ENCODE data around the gene MAT2B.
A peak's percentile ranks its signal among the peaks of the same experiment; 100 is the strongest.

The MAT2B gene

DNA sequence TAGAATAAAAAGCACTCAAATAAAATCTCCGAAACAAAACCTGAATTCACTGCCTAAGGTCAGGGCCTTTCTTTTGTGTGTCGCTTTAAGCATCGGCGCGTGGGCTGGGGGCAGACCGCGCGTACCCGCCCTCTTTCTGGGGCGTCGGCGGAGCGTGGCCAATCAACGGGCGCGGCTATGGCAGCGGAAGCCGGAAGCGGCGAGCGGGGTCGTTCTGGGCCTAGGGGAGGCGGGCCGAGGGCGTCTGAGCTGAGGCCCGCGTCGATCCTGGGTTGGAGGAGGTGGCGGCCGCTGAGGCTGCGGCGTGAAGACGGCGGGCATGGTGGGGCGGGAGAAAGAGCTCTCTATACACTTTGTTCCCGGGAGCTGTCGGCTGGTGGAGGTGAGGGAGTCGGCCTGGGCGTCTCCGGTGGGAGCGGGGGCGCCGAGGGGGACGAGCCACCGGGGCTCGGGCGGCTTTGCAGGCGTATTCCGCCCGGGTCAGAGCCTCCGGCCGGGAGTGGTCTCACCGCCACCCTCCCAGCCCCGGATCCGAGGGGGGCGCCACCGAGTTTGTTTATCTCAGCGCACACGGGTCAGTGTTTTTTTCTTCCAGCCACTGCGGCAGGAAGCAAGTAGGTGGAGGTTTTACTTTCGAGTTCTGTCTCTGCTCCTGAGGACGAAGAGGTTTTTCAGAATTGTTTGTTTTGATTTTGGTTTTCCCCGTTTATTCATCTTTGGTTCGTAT, at the start of gene MAT2B:
MAT2B (plus strand) TSS at position 252 of the 727 bp plus-strand sequence; CDS start at position 320, 68 bp downstream.
- peak; percentile 71 for DNase-seq

DNA sequence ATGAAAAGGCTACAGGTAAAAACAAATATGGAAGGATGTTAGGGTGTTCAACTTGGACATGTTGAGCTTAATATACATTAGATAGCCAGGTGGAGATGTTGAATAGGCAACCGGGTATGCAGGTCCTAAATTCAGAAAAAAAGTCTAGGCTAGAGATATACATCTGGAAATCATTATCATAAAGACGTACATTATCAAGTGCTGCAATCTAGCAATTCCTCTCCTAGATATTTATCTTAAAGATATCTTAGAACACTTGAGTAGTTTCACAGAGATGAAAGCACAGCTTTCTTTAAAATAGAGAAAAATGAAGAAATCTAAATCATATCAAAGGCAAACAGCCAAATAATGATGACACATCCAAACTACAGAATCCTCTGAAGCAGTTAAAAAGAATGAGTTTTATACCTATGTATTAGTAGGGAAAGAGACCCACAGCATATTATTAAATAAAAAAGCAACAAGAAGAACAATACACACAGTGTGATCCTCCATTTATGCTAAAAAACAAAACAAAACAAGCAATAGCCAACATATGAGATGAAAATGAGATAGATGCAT, 49.3 kb upstream of the MAT2B start:
- DNase-seq: no peak

DNA sequence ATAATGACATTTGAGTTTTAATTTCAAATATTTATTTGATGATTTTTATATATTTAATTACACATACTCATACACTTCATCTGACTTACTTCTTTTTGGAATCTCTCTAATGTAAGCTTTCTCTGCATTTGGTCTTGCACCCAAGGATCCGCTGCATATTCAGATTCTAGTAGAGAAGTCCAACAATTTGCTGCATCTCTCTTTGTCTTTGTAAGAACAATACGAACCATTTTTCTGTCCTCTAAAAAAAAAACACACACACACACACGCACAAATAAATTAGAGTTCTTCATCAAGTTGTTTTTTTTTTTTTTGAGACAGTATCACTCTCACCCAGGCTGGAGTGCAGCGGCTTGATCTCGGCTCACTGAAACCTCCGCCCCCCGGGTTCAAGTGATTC, 48.6 kb upstream of the MAT2B start:
- no peak for DNase-seq

DNA sequence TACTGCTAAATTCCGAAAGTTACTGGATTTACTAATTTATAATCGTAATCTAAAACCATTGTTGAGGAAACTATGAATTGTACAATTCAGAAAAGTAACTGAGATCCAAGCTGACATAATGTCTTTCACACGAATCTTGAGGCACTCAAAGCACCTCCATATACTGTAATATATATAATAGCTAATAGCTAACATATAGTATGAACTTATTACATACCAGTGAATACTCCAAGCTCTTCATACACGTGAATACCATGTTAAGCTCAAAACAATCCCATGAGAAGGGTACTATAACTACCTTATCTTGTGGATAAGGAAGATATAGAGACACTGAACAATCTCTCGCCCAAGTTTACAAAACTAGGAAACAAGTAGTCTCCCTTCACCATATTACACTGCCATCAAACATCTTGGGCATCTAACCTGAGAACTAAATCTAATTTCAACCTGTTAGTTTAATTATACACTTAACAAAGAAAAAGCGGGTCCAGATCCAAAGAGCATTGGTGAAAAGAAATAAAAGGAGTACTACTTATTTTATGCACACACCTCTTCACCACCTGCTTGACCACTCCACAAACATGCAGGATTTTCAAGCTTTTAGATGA, 46.5 kb upstream of the MAT2B start:
- DNase-seq: no peak

DNA sequence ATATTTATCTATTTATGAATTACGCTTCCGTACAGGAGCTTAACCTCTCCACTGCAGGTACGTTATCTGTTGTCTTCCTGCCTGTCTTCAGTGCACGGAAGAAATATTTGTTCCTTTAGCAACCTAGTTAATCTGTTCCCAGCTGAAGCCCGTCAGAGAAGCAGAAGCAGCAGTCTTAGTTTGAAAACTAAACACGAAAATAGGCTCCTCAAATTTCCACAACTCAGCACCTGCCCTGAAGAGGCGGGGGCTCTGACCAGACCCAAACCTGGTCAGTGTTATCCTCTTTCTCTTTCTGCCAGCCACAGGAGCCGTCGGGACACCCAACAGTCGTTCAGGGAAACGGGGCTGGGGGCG, 46.0 kb upstream of the MAT2B start:
- no peak for DNase-seq

DNA sequence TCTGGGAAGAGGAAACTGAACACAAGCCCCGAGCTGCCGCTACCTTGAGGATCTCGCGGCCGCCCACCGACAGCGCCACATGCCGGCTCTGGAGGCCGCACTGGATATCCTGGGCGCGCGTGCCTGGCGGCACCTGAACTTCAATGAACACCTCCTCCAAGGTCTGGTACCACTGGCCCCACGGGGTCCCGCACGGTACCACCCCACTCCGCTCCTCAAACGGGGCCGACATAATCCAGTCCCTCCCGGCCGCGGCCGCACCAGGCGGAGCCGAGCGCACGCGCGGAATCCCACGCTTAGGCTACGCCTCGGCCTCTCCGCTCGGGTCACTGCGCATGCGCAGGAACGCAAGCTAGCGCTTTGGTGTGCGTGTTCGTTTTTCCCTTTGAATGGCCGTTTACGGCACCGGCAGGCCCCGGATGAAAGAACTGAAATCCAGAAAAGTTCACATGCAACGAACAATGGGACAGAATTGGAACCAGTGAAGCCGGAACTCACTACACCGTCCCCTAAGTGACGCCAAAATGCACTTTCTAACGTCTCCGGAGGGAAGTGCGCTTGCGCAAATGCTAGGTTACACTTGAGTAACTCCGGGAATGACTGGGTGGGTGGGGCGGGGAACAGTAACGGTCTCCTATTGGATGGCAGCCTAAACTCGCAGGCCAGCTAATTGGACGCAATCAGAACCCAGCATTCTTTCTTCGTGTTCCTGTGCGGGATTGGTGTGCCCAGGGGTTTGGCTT, 45.4 kb upstream of the MAT2B start, which contains the start of gene NUDCD2:
NUDCD2 (minus strand) TSS at position 284 of the 743 bp plus-strand sequence; CDS start at position 232, 52 bp downstream.
- peak; percentile 93 for DNase-seq

DNA sequence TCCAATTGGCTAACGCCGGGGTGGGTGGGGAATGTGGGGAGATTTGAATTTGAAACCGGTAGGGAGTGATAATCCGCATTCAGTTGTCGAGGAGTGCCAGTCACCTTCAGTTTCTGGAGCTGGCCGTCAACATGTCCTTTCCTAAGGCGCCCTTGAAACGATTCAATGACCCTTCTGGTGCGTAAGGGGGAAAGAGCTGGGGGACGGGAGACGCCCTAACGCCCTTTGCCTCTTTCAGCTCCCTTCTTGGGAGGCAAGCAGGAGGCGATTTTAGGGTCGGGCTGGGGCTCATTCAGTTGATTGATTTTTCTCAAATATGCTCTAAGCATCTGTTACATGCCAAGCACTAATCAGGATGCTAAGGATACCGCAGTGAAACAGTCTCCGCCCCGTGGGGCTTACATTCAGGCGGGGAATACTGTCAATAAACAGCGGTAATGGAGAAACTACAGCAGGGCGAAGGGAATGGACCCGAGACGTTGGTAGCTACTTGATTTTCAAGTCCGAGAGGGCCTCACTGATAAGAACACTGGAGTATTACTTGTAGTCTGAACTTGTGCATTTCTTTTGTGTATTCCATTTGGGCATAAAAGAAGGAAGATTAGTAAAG, 44.8 kb upstream of the MAT2B start, which contains the start of gene HMMR:
HMMR (plus strand) TSS at position 71 of the 610 bp plus-strand sequence; CDS start at position 132, 61 bp downstream.
- DNase-seq: peak; percentile 33

DNA sequence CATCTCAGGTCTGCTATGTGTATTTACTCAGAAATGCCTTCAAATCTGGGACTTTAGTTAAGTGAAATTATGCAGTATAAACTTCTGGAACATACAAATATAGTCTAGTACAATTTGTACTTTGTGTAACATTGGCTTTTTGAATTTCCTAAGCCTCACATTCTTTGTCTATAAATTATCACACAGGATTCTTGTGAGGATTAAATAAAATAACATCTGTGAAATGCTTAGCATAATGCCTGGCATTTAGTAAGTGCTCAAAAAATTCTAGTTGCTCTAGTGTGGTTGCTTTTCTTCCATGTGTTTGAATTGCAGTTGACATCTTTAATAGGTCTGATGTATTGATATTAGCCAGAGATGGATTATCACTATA, 42.4 kb upstream of the MAT2B start:
- DNase-seq: no peak

DNA sequence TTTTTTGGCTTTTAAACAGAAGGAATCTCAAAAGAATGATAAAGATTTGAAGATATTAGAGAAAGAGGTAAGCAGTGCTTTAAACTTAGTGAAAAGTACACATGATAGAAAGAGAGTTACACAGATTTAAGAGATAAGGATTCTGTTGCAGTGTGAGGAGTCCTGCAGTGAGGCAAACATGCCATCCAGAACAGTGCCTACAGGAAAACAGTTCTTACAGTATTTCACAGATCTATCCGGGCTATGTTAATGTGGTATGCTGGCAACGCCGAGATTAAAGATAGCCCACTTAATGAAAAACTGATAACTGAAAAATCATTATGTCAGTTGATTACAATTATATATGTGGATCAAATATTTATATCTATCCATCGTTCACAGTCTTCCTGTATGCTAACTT, 37.7 kb upstream of the MAT2B start:
- DNase-seq: no peak

DNA sequence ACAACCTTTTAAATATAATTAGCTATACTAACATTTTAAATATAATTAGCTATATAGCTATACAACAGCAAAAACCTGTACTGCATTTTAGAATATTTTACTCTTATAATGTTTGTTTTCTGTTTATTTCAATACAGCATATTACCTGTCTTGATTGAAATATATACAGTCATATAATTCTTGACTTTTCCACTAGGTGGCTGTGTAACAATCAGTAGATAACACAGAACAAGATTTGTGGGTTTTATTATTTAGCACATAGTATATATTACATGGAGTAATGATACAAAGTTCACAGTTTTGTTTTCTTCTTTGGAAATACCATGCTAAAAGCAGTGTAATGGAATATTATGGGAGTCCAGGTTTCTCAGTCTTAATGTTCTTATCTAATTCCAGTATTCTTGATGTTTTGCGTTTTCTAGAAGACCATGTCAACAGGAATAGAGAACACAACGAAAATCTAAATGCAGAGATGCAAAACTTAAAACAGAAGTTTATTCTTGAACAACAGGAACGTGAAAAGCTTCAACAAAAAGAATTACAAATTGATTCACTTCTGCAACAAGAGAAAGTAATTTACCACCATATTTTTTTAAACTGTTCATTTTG, 31.7 kb upstream of the MAT2B start:
- DNase-seq: no peak

DNA sequence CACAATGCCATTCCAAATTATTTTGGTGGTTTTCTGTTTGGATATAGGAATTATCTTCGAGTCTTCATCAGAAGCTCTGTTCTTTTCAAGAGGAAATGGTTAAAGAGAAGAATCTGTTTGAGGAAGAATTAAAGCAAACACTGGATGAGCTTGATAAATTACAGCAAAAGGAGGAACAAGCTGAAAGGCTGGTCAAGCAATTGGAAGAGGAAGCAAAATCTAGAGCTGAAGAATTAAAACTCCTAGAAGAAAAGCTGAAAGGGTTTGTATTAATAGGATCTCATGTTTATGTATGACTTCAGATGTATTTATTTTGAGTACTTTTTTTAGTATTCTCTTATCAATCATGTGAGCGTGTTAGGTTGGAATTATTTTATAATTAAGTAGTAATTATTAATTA, 30.0 kb upstream of the MAT2B start:
- DNase-seq: no peak

DNA sequence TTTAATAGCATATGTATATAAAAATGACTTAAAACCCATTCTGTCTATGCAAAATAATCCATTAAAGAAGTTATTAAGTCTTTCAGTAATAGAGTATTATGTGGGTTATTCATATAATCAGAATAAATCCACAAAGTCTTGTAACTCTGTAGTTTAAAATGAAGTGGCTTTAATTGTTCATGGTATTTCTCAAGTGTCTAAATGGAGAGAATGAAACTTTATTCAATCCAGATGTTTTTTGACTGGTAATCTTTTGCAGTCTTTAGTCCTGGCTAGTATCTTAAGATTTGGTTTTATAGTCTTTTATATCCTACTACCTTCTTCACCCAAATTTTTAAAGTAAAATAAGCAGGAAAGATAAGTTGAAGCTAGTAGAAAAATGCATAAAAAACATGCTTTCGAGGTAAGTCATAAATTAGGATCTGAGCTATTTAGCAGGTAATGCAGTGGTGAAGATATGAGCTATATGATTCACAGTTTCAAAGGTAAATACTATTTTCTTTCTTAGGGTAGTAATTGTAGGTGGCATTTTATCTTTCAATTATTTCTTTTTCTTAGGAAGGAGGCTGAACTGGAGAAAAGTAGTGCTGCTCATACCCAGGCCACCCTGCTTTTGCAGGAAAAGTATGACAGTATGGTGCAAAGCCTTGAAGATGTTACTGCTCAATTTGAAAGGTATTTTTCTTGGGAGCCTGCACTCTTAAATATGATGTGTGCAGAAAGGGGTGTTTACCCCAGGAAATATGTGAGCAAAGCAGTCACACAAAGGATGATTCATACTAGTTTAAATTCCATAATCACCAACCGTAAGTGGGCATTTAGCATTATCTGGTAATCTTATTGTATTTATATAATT, 27.1 kb upstream of the MAT2B start:
- DNase-seq: no peak

DNA sequence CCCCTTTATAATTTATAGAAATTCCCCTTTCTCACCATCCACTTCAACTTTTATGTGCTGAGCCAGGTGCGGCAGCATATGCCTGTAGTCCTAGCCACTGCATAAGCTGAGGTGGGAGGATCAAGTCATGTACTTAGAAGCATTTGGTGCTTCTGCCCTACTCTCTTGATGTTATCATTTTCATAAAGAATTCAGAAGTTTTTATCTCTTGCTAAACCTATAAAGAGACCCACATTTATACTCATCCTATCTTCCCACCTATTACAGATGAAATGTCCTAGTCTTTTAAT, 26.5 kb upstream of the MAT2B start:
- no peak for DNase-seq

DNA sequence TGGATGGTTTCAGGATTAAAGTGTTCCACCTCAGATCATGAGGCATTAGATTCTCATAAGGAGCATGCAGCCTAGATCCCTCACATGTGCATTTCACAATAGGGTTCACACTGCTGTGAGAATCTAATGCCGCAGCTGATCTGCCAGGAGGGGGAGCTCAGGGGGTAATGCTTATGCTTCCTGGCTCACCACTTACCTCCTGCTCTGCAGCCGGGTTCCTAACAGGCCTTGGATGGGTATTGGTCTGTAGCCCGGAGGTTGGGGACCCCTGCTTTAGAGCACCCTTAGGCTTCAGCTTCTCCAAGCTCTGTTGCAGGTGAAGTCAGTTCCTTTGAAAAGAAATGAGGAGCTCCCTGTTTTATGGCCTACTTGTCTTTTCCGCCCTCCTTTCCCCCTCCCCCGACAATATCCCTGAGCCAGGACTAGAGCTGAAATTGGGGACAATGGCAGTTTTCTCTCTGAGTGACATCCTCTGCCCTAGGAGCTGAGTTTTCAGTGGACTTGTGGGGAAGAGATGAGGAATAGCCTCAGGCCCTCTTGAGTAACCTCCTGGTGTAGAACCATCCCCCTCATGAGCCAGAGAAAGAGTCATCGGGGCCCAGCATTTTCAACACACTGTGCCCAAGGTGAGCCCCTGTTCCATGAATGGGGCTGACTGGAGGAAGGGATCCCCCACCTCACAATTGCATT, 16.2 kb upstream of the MAT2B start:
- no peak for DNase-seq

DNA sequence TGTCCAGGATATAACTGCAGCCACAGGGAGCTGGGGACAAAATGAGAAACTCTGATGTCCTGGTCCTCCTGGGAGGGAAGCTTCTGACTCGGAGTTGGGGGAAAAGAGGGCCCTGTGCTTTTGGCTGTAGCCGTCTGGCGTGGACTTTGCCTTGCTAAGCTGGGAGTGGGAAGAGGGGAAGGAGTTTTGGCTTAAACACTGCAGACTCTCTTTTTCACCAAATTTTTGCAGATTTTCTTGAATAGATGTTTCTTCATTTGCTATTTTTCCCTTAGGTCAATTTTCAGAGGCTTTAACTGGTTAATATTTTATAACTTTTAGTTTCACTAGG, 15.7 kb upstream of the MAT2B start:
- no peak for DNase-seq

DNA sequence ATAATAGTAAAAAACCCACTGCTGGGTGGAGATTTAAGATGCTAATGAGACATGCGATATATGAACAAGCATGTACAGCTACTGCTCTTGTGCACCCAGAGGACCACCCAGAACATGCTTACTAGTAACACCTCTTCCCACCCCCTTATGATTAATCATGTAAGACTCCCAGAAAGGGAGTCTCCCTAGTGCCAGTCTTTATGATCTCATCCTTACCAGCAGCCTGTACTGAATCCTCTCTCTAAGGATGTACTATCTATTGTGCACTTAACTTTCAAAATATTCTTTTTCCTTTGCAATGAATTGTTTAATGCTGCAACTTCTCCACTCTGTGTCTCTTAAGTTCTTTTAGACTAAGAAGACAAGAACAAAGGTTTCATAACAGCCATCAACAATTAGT, 9.1 kb upstream of the MAT2B start:
- DNase-seq: no peak

DNA sequence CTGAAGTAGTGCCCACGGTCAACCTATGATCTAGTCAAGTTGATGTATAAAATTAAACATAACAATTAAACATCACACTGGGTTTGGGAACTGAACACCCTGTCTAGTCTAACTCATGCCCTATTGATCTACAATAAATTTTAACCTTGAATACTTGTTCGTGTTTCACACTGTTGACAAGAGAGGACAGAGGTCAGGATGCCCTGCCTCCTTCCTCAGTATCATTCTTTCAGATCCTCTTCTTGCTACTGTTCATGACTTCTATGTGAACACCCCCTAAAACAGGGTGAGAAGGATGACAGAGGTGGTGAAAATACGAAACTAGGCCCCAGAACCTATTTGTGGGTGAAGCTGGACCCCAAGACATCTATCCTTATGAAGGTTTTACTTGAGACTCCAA, 8.1 kb upstream of the MAT2B start:
- DNase-seq: no peak

DNA sequence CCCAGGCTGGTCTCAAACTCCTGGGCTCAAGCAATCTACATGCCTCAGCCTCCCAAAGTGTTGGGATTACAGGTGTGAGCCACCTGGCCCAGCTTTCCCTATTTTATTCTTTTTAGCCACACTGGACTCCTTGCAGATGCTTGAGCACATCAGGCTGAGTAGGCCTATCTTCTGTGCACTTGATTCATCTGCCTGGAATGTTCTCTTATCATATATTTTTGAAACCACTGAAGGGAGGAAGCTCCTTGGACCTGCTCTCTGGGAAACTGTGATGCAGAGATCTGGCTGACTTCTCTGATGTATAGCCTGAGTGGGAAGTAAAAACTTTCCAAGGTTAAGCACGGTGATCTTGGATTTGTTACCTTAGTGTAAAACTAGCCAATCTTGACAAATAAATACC, 6.5 kb upstream of the MAT2B start:
- no peak for DNase-seq

DNA sequence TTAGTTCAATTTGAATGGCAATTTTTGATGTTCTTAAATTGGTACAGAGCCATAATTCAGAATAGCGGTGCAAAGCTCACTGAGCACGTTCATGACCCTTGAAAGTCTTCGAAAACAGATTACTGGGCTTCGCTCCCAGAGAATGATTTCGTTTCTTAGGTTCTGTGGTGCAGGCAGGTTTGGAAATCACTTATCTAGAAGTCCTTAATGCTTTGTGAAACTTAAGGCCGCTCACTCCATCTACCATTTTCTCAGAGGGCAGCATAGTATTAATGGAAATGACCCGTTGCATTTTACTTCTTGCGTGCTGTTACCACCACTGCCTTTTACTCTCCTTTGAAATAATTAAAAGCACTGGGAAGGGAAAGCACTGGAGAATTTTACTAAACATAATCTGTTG, 2.9 kb upstream of the MAT2B start:
- DNase-seq: no peak

DNA sequence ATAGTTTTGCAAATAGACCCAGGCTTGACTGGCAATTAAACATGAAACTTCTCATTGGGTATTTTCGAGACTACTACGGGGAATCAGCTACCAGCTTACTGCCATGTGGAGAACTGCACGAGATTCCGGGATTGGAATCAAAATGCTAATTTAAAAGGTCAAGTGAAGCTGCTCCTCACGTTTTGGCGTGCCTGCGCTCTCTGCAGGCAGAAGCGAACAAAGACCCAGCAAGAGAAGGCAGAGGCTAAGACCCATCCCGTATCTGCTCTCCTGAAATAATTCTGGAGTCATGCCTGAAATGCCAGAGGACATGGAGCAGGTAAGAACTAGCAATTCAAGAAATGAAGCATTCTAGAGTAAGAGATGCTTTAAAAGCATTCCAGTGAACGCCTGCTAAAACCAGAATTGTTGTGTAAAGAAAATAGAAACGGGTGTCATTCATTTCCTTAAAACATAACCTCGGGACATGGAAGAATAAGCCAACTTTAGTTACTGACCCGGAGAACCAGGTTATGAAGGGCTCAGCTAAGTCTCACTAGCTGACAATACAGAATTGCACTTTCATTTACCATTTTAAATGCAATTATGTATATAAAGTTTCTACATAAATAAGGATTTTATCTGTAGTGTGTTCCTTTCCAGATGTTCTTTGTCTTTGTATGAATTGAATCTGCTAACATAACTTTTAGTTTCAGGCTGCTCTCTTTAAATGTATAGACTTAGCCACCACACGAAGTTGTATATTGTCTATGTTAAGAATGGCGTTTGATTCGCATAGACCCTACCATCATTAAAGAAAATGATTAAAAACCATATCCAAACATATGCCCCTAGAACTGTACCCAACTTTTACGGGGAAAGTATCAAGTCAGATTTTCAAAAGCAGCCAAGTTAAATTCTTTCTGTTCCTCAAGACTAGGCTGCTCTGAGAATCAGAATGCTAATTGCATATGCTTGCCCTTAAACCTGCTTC, 2.0 kb upstream of the MAT2B start:
- DNase-seq: no peak
